ENCODE results near the gene SEPTIN3. TPM values are rescaled to one million over a fixed set of nuclear protein-coding genes. Genes with fewer than 3 reads are reported as not detected.
"Not testable (repeated sequence)": the region's sequence is repeated elsewhere in the genome, so short reads cannot be mapped to it uniquely, and the experiment has no call there.

SEPTIN3 gene
- total and polyA plus RNA-seq, 3 donors from 2014 or later = 1.6 to 2.4 (median 2.2) TPM

DNA sequence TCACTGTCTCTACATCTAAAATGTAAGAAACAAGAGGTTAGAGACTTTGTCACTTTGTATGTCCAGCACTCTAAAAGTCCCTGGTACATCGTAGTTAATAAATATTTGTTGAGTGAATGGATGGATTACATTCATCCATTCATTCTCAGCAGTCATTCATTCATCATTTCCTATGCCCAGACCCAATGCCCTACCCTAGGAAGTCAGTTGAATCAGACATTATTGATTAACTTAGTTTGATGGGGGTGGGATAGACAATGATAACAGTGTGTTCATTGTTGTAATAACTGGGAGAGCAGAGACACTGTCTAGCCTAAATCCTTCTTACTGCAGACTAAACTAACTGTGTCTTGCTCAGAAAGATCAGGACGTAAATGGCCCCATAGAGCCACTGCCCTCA lies 21.1 kb upstream of the SEPTIN3 start:
- no peak for DNase-seq
- no peak for TF ChIP-seq POLR2A (IDR thresholded peaks at IDR 0.05)
- TF ChIP-seq, protein P1, sequence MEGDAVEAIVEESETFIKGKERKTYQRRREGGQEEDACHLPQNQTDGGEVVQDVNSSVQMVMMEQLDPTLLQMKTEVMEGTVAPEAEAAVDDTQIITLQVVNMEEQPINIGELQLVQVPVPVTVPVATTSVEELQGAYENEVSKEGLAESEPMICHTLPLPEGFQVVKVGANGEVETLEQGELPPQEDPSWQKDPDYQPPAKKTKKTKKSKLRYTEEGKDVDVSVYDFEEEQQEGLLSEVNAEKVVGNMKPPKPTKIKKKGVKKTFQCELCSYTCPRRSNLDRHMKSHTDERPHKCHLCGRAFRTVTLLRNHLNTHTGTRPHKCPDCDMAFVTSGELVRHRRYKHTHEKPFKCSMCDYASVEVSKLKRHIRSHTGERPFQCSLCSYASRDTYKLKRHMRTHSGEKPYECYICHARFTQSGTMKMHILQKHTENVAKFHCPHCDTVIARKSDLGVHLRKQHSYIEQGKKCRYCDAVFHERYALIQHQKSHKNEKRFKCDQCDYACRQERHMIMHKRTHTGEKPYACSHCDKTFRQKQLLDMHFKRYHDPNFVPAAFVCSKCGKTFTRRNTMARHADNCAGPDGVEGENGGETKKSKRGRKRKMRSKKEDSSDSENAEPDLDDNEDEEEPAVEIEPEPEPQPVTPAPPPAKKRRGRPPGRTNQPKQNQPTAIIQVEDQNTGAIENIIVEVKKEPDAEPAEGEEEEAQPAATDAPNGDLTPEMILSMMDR (IDR thresholded peaks at IDR 0.05) = no peak
- Histone ChIP-seq H3K4me3 (no peak overlapping the region), H3K4me1 (peaks cover 5% of the 10 kb centered on the region), H3K27ac (no peak overlapping the region), H3K9me3 (no peaks in the 10 kb centered on the region), H3K27me3 (no peaks in the 10 kb centered on the region), H3K36me3 (ENCODE audit: low read depth, missing control alignments) (no peaks in the 10 kb centered on the region)
- intact Hi-C loops (cut with DNase I; ENCODE audit: low total_unique reads) = no loop called here
- 88 to 95% methylated on average over 2 of the region's 2 CpGs for WGBS, 2 donors

DNA sequence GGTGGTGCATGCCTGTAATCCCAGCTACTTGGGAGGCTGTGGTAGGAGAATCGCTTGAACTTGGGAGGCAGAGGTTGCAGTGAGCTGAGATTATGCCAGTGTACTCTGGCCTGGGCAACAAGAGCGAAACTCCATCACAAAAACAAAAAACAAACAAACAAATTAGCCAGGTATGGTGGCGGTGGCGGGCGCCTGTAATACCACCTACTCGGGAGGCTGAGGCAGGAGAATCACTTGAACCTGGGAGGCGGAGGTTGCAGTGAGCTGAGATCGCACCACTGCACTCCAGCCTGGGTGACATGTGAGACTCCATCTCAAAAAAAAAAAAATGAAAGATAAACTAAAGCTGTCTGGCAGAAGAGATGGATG lies 20.3 kb upstream of the SEPTIN3 start:
- H3K4me3 ChIP-seq; H3K36me3 ChIP-seq (ENCODE audit: low read depth, missing control alignments); H3K4me1 ChIP-seq; H3K27ac ChIP-seq; H3K27me3 ChIP-seq; H3K9me3 ChIP-seq; intact Hi-C loops (cut with DNase I; ENCODE audit: low total_unique reads); DNase-seq: not testable (repeated sequence)
- 88% methylated on average over 8 of the region's 8 CpGs for WGBS, 2 donors

GRCh38 chr22:41949297-41949965 lies 19.8 kb upstream of the SEPTIN3 start:
- no peaks in the 10 kb centered on the region for H3K9me3 ChIP-seq
- no peak for DNase-seq
- H3K4me1 ChIP-seq = peaks cover 5% of the 10 kb centered on the region
- no peaks in the 10 kb centered on the region for H3K27me3 ChIP-seq
- H3K27ac ChIP-seq = no peak overlapping the region
- 88 to 94% methylated on average over 7 of the region's 7 CpGs for WGBS, 2 donors
- no peak overlapping the region for H3K4me3 ChIP-seq
- TF ChIP-seq, protein P1 (IDR thresholded peaks at IDR 0.05) = no peak
- no peak for TF ChIP-seq POLR2A (IDR thresholded peaks at IDR 0.05)
- intact Hi-C loops (cut with DNase I; ENCODE audit: low total_unique reads) = no loop called here
- H3K36me3 ChIP-seq (ENCODE audit: low read depth, missing control alignments) = no peaks in the 10 kb centered on the region

DNA sequence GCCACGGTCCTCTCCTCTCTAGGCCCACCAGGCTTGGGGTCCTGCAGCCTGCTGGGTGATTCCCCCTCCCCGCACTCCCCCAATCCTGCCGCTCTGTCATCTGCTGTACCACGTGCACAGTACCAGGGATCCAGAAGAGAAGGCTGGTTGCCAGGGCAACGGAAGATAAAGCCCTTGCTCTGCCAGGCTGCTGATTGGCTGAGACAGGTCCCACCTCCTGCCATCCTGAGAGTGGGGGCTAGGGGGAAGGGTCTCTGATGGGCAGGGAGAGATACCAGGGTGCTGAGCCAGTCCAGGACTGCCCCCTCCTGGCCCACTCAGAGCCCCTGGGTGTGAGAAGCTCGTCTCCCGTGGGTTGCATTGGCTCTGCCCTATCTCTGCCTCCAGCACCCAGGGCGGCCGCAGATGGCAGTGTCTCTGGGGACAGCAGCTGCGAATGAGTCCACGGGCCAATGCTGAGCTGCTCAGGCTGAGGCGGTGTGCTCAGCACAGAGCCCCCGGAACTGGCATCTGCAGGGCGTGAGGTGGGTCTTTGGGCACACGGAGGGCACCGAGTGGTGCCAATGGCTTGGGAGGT lies 17.3 kb upstream of the SEPTIN3 start, which contains the start of gene SMIM45:
Gene SMIM45 (plus strand): TSS at position 253 of the 577 bp plus-strand sequence.
- WGBS, 2 donors = 67 to 83% methylated on average over 8 to 14 of the region's 16 CpGs
- Histone ChIP-seq H3K36me3 (ENCODE audit: low read depth, missing control alignments) (no peaks in the 10 kb centered on the region), H3K4me3 (no peak within 1 kb of the TSS), H3K27ac (no peak within 1 kb of the TSS), H3K4me1 (no peaks in the 10 kb centered on the region), H3K27me3 (no peaks in the 10 kb centered on the region), H3K9me3 (no peaks in the 10 kb centered on the region)
- intact Hi-C loops (cut with DNase I; ENCODE audit: low total_unique reads) = no loop called here
- TF ChIP-seq, protein P1 (IDR thresholded peaks at IDR 0.05) = no peak
- TF ChIP-seq POLR2A (IDR thresholded peaks at IDR 0.05) = no peak
- DNase-seq = peak; percentile 43

- H3K4me1 ChIP-seq = no peaks in the 10 kb centered on the region
- TF ChIP-seq, protein P1 (IDR thresholded peaks at IDR 0.05) = no peak
- no peak for TF ChIP-seq POLR2A (IDR thresholded peaks at IDR 0.05)
Observed at GRCh38 chr22:41952713-41953112, 16.5 kb upstream of the SEPTIN3 start.

More at GRCh38 chr22:41952713-41953112, 16.5 kb upstream of the SEPTIN3 start:
- Histone ChIP-seq H3K27ac (no peak overlapping the region), H3K27me3 (no peaks in the 10 kb centered on the region), H3K36me3 (ENCODE audit: low read depth, missing control alignments) (no peaks in the 10 kb centered on the region), H3K9me3 (no peaks in the 10 kb centered on the region), H3K4me3 (no peak overlapping the region)
- WGBS, 2 donors = 89 to 94% methylated on average over 1 to 2 of the region's 2 CpGs
- intact Hi-C loops (cut with DNase I; ENCODE audit: low total_unique reads) = no loop called here
- no peak for DNase-seq
